Liver (tissue), 9 donors: ENCODE measurements around the gene LDLRAD4. TPM values are rescaled to one million over a fixed set of nuclear protein-coding genes. Genes with fewer than 3 reads are reported as not detected.

Experiments used
- DNase-seq: peaks from one replicate; pipeline ENCODE4 v3.0.0-alpha.2; 2017; ENCODE audit warnings: low spot score
- H3K27ac ChIP-seq, 2 donors: one replicate each; pipeline ENCODE4 v1.7.0; 2013; ENCODE audit warnings: inconsistent platforms in 2 of 2, low read length in 2 of 2, control low read depth in 1 of 2, low read depth in 1 of 2, mild to moderate bottlenecking in 1 of 2
- H3K27me3 ChIP-seq, 4 donors: one replicate each; pipeline versions ENCODE4 v1.6.1 to v1.7.0; 2013; ENCODE audit warnings: low read length in 3 of 4, inconsistent platforms in 1 of 4, mild to moderate bottlenecking in 1 of 4, moderate library complexity in 1 of 4; ENCODE audit not compliant: control insufficient read depth in 4 of 4, insufficient read depth in 4 of 4
- H3K36me3 ChIP-seq, 4 donors: one replicate each; pipeline versions ENCODE4 v1.6.1 to v1.7.0; 2013; ENCODE audit warnings: low read length in 3 of 4, mild to moderate bottlenecking in 3 of 4, low read depth in 1 of 4, moderate library complexity in 1 of 4; ENCODE audit not compliant: control insufficient read depth in 4 of 4, insufficient read depth in 3 of 4
- H3K4me1 ChIP-seq, 4 donors: one replicate each; pipeline versions ENCODE4 v1.6.1 to v1.7.0; 2013; ENCODE audit warnings: low read length in 3 of 4, mild to moderate bottlenecking in 3 of 4, moderate library complexity in 1 of 4; ENCODE audit not compliant: control insufficient read depth in 4 of 4, insufficient read depth in 4 of 4
- H3K4me3 ChIP-seq, 3 donors: one replicate each; pipeline versions ENCODE4 v1.6.1 to v1.7.0; 2013; ENCODE audit warnings: low read length in 3 of 3, control low read depth in 1 of 3, low read depth in 1 of 3, mild to moderate bottlenecking in 1 of 3
- H3K9ac ChIP-seq, 2 donors: one replicate each; pipeline ENCODE4 v1.7.0; 2013; ENCODE audit warnings: low read length in 2 of 2, mild to moderate bottlenecking in 2 of 2, moderate library complexity in 2 of 2, control low read depth in 1 of 2, low read depth in 1 of 2
- H3K9me3 ChIP-seq, 4 donors: one replicate each; pipeline versions ENCODE4 v1.6.1 to v1.7.0; 2013; ENCODE audit warnings: low read length in 3 of 4; ENCODE audit not compliant: control insufficient read depth in 4 of 4
- EGR1 ChIP-seq, 2 donors: IDR thresholded peaks; 2 replicates each; pipeline ENCODE4 v1.6.1; 2016 to 2018; ENCODE audit warnings: antibody characterized with exemption in 2 of 2, low read depth in 2 of 2
- FOXA1 ChIP-seq: IDR thresholded peaks from 2 replicates; pipeline ENCODE4 v1.6.1; 2016; ENCODE audit warnings: antibody characterized with exemption
- GABPA ChIP-seq, 2 donors: IDR thresholded peaks in 1 of 2; conservative IDR thresholded peaks in 1 of 2; 2 replicates each; pipeline ENCODE4 v1.6.1; 2016; ENCODE audit warnings: antibody characterized with exemption in 2 of 2, mild to moderate bottlenecking in 1 of 2, moderate library complexity in 1 of 2
- HNF4A ChIP-seq, 2 donors: conservative IDR thresholded peaks; 2 replicates each; pipeline ENCODE4 v1.6.1; 2016; ENCODE audit warnings: antibody characterized with exemption in 2 of 2, mild to moderate bottlenecking in 2 of 2
- HNF4G ChIP-seq: IDR thresholded peaks from 2 replicates; pipeline ENCODE4 v1.6.1; 2016; ENCODE audit warnings: antibody characterized with exemption
- NR2F2 ChIP-seq: IDR thresholded peaks from 2 replicates; pipeline ENCODE4 v1.6.1; 2016; ENCODE audit warnings: antibody characterized with exemption
- RXRA ChIP-seq, 2 donors: IDR thresholded peaks; 2 replicates each; pipeline ENCODE4 v1.6.1; 2017 to 2018; ENCODE audit warnings: antibody characterized with exemption in 2 of 2, mild to moderate bottlenecking in 1 of 2
- SP1 ChIP-seq: IDR thresholded peaks from 2 replicates; pipeline ENCODE4 v1.6.1; 2018; ENCODE audit warnings: antibody characterized with exemption, mild to moderate bottlenecking
- TAF1 ChIP-seq: conservative IDR thresholded peaks from 2 replicates; pipeline ENCODE4 v1.6.1; 2016; ENCODE audit warnings: antibody characterized with exemption, mild to moderate bottlenecking
- WGBS: extraction: QIAGEN DNeasy Blood & Tissue Kit; methylation state at CpG from one replicate; pipeline ENCODE4 v1.1.7; 2013; 5-methylcytosine and 5-hydroxymethylcytosine counted together
- polyA plus RNA-seq, 2 donors: library from polyadenylated mRNA; stranded (reverse) in 1 of 2; unstranded in 1 of 2; fragments of 200-250 nt in 1 of 2; fragments of >200 nt in 1 of 2; fragmentation: Nextera tagmentation in 1 of 2; extraction: Ambion mirVana in 1 of 2; gene quantifications; one replicate each; pipeline versions ENCODE4 v1.2.1 to v1.2.3, GENCODE V29; 2013 to 2015
- total RNA-seq, 2 donors: library from RNA; depleted of rRNA; stranded (reverse); fragments of >200 nt; gene quantifications; one replicate each; pipeline ENCODE4 v1.2.3, GENCODE V29; 2014
- TF ChIP-seq, protein P1 (sequence below): IDR thresholded peaks from 2 replicates; pipeline ENCODE4 v1.6.1; 2016; ENCODE audit warnings: antibody characterized with exemption
- TF ChIP-seq, protein P2 (sequence below): fragments of 150-350 bp; IDR thresholded peaks from 2 replicates; pipeline ENCODE4 v1.5.1; 2017; ENCODE audit warnings: improper control_type of control experiment, low read depth, low read length; ENCODE audit not compliant: missing input control
- donor health status: healthy.
- donor health status: healthy.
- donor health status: healthy.
- donor health status: healthy.
- donor health status: healthy.

Gene LDLRAD4
- total and polyA plus RNA-seq, 4 donors, result 4.8 to 41.7 (median 12.7) TPM

DNA sequence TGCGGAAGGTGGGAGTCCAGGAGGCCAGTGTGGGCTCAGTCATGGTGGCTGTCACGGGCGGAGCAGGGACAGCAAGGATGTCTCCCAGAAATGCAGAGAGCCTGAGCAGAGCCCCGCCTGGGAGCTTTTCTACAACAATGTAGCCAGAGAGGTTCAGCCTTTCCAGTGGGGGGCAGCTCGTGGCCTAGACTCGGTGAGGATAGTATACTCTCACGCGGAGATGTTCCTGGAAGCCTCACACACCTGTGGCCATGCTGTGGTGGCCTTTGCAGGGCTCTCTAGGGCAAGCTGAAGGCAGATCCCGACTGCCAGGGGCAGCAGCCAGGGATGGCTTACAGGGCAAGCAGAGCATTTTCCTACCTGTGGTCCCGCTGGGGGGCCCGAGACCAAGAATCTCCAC lies 244.1 kb downstream of the LDLRAD4 start:
- TF ChIP-seq HNF4G (no peak), HNF4A (conservative IDR thresholded peaks at IDR 0.05) (no peak)
- Histone ChIP-seq H3K9ac (no peak overlapping the region), H3K27ac (no peak overlapping the region), H3K4me3 (no peak overlapping the region), H3K4me1 (peaks cover 2 to 16% (median 3%) of the 10 kb centered on the region in 4 donors), H3K27me3 (no peaks in the 10 kb centered on the region), H3K9me3 (no peaks in the 10 kb centered on the region), H3K36me3 (no peaks in the 10 kb centered on the region)
- 93% methylated on average over 11 of the region's 11 CpGs for WGBS
- no peak for DNase-seq

DNA sequence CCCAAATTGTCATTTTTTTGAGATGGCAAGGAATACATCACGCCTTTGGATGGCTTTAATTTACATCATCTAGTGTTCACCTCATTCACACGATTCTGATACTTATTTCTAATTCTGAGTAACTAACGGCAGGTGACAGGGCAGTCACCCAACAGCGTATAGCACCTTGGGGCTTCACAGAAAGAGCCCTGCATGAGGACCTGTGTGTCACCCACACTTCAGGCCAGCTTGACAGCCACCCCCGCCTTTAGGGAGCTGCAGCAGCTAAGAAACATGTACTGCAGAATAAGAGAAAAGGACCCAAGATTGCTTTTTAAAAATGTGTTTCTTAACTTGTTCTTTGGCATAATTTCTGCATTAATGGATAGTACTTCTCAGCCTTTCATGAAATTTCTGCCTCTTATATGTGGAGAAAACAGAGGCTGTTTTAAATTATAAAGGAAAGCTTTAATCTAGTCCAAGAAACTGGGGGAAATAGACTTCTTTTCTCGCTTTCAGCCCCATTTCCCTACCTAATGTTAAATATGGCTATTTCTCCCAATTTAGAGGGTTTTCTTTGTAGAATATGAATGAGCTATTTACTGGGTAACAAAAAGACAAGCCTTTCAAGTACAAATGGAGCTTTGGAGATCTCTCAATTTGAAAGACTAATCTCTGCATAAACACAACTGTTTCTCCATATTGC lies 245.1 kb downstream of the LDLRAD4 start:
- Histone ChIP-seq H3K9me3 (no peaks in the 10 kb centered on the region), H3K4me1 (peaks cover 2 to 16% (median 3%) of the 10 kb centered on the region in 4 donors), H3K27ac (no peak overlapping the region), H3K36me3 (no peaks in the 10 kb centered on the region), H3K9ac (no peak overlapping the region), H3K4me3 (no peak overlapping the region), H3K27me3 (no peaks in the 10 kb centered on the region)
- no peak for DNase-seq
- TF ChIP-seq HNF4A (conservative IDR thresholded peaks at IDR 0.05) (no peak), SP1 (no peak), GABPA (IDR thresholded peaks at IDR 0.05 in 1 of 2, conservative IDR thresholded peaks at IDR 0.05 in 1 of 2) (no peak), EGR1 (IDR thresholded peaks at IDR 0.05; ENCODE audit: low read depth in 2 of 2) (no peak), RXRA (IDR thresholded peaks at IDR 0.05) (no peak), HNF4G (no peak), FOXA1 (no peak), TAF1 (no peak)
- TF ChIP-seq, protein P1, sequence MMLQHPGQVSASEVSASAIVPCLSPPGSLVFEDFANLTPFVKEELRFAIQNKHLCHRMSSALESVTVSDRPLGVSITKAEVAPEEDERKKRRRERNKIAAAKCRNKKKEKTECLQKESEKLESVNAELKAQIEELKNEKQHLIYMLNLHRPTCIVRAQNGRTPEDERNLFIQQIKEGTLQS, result no peak
- TF ChIP-seq, protein P2, sequence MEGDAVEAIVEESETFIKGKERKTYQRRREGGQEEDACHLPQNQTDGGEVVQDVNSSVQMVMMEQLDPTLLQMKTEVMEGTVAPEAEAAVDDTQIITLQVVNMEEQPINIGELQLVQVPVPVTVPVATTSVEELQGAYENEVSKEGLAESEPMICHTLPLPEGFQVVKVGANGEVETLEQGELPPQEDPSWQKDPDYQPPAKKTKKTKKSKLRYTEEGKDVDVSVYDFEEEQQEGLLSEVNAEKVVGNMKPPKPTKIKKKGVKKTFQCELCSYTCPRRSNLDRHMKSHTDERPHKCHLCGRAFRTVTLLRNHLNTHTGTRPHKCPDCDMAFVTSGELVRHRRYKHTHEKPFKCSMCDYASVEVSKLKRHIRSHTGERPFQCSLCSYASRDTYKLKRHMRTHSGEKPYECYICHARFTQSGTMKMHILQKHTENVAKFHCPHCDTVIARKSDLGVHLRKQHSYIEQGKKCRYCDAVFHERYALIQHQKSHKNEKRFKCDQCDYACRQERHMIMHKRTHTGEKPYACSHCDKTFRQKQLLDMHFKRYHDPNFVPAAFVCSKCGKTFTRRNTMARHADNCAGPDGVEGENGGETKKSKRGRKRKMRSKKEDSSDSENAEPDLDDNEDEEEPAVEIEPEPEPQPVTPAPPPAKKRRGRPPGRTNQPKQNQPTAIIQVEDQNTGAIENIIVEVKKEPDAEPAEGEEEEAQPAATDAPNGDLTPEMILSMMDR, result no peak
- 92% methylated on average over 6 of the region's 6 CpGs for WGBS

DNA sequence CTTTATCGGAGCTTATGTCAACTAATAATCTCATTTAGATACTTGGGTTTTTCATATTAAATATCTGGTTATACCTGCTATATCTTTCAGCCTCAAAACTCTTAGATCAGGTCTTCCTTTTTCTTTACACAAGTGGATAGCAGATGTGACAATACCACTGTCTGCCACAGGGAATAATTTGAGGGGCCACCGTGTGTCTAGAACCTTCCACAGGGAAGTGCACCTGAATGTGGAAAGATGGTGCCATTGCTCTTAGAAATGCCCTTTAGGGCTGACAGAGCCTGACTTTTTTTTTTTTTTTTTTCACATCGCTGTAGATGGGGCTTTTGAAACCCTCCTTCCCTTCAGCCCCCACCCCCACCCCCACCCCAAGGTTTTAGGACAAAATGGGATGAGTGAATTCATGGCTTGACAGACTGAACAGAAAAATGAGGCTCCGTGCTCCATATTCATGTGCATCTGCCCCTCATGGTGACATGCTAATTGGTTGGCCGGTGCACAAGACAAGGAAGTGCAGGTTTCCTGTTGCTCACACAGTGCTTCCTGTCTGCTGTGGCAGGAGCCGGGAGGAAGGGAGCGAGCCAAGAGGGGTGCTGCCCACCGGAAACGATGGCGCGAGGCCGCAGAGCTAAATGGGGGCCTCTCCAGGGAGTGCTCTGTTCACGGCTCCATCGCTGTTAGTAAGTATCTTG lies 246.0 kb downstream of the LDLRAD4 start:
- Histone ChIP-seq H3K27me3 (no peaks in the 10 kb centered on the region), H3K27ac (peak overlapping the region; percentile 42 to 48), H3K9ac (no peak overlapping the region), H3K4me1 (peaks cover 2 to 16% (median 3%) of the 10 kb centered on the region in 4 donors), H3K4me3 (no peak overlapping the region), H3K36me3 (no peaks in the 10 kb centered on the region), H3K9me3 (no peaks in the 10 kb centered on the region)
- TF ChIP-seq, protein P1, result no peak
- TF ChIP-seq NR2F2 (peak; percentile 27), GABPA (IDR thresholded peaks at IDR 0.05 in 1 of 2, conservative IDR thresholded peaks at IDR 0.05 in 1 of 2) (peak in 1 of 2 donors; percentile 3), TAF1 (no peak)
- TF ChIP-seq, protein P2, result peak; percentile 11
- WGBS, result 67% methylated on average over 14 of the region's 14 CpGs
- no peak for DNase-seq
